ENCODE data around the gene MED13L.

MED13L gene

GRCh38 chr12:116210762-116211161, 66.7 kb downstream of the MED13L start:
- H3K4me3 ChIP-seq (ENCODE audit: low read length) = no peak overlapping the region
- no peak for TF ChIP-seq CTCF (conservative IDR thresholded peaks at IDR 0.05; ENCODE audit: low read length)
- no peak for DNase-seq (ENCODE audit: low read depth)

- TF ChIP-seq CTCF (conservative IDR thresholded peaks at IDR 0.05; ENCODE audit: low read length) = no peak
These were observed 67.4 kb downstream of the MED13L start for GRCh38 chr12:116210131-116210530.

GRCh38 chr12:116209503-116209902, 68.0 kb downstream of the MED13L start:
- no peak for DNase-seq (ENCODE audit: low read depth)
- no peak for TF ChIP-seq CTCF (conservative IDR thresholded peaks at IDR 0.05; ENCODE audit: low read length)

More at GRCh38 chr12:116210131-116210530, 67.4 kb downstream of the MED13L start:
- H3K4me3 ChIP-seq (ENCODE audit: low read length) = no peak overlapping the region
- peak; percentile 66 for DNase-seq (ENCODE audit: low read depth)

GRCh38 chr12:116207274-116207673, 70.2 kb downstream of the MED13L start:
- H3K4me3 ChIP-seq (ENCODE audit: low read length) = no peak overlapping the region
- no peak for TF ChIP-seq CTCF (conservative IDR thresholded peaks at IDR 0.05; ENCODE audit: low read length)
- no peak for DNase-seq (ENCODE audit: low read depth)

More at GRCh38 chr12:116209503-116209902, 68.0 kb downstream of the MED13L start:
- no peak overlapping the region for H3K4me3 ChIP-seq (ENCODE audit: low read length)

- TF ChIP-seq CTCF (conservative IDR thresholded peaks at IDR 0.05; ENCODE audit: low read length) = no peak
- no peak for DNase-seq (ENCODE audit: low read depth)
- no peak overlapping the region for H3K4me3 ChIP-seq (ENCODE audit: low read length)
These were observed 70.7 kb downstream of the MED13L start for GRCh38 chr12:116206828-116207227.

GRCh38 chr12:116204785-116205184, 72.7 kb downstream of the MED13L start:
- DNase-seq (ENCODE audit: low read depth) = no peak
- H3K4me3 ChIP-seq (ENCODE audit: low read length) = no peak overlapping the region

More at GRCh38 chr12:116204785-116205184, 72.7 kb downstream of the MED13L start:
- TF ChIP-seq CTCF (conservative IDR thresholded peaks at IDR 0.05; ENCODE audit: low read length) = no peak
